Posterior cingulate gyrus (tissue), 11 donors: ENCODE results near the gene TMEM242.
"Not testable (repeated sequence)": the region's sequence is repeated elsewhere in the genome, so short reads cannot be mapped to it uniquely, and the experiment has no call there.

Source experiments
- DNase-seq, 10 donors: peaks; one replicate each; pipeline versions ENCODE4 v3.0.0 to v3.0.0-alpha.2; 2020 to 2021; ENCODE audit warnings: mixed read lengths in 3 of 10
- intact Hi-C: fragments of 100-400 bp; cut with DNase I; formaldehyde crosslinking; loops from one replicate; pipeline ENCODE4 v1.15.1; 2023

The TMEM242 gene

GRCh38 chr6:157323255-157323965 lies at the start of gene TMEM242:
TMEM242 (minus strand) TSS chr6:157323519; CDS start chr6:157323499, 20 bp downstream.
- DNase-seq, result peak; percentile 87 to 98 (median 90)
- intact Hi-C loops, result loop anchor here (5.0 kb wide), 1 partner anchor 749 kb away; no protein-coding TSS in a partner anchor

- intact Hi-C loops, result no loop called here
- no peak for DNase-seq
Observed at GRCh38 chr6:157372501-157373280, 49.4 kb upstream of the TMEM242 start.

GRCh38 chr6:157370755-157371154 lies 47.4 kb upstream of the TMEM242 start:
- no peak for DNase-seq
- intact Hi-C loops, result no loop called here

- DNase-seq, result no peak
- intact Hi-C loops, result no loop called here
Observed at GRCh38 chr6:157368359-157369049, 45.2 kb upstream of the TMEM242 start.

- DNase-seq, result no peak
- intact Hi-C loops, result no loop called here
Observed at GRCh38 chr6:157366648-157367047, 43.3 kb upstream of the TMEM242 start.

GRCh38 chr6:157364705-157365104 lies 41.4 kb upstream of the TMEM242 start:
- no peak for DNase-seq
- intact Hi-C loops, result no loop called here

GRCh38 chr6:157361886-157362285 lies 38.6 kb upstream of the TMEM242 start:
- intact Hi-C loops, result no loop called here
- DNase-seq, result no peak

- intact Hi-C loops, result no loop called here
- DNase-seq, result no peak
Observed at GRCh38 chr6:157358287-157358686, 35.0 kb upstream of the TMEM242 start.

- no peak for DNase-seq
- intact Hi-C loops, result no loop called here
Observed at GRCh38 chr6:157346373-157346772, 23.1 kb upstream of the TMEM242 start.

GRCh38 chr6:157343732-157344131 lies 20.4 kb upstream of the TMEM242 start:
- no peak for DNase-seq
- intact Hi-C loops, result no loop called here

GRCh38 chr6:157339432-157339831 lies 16.1 kb upstream of the TMEM242 start:
- intact Hi-C loops, result no loop called here

GRCh38 chr6:157337751-157338150 lies 14.4 kb upstream of the TMEM242 start:
- intact Hi-C loops, result no loop called here
- DNase-seq, result no peak

More at GRCh38 chr6:157339432-157339831, 16.1 kb upstream of the TMEM242 start:
- no peak for DNase-seq

GRCh38 chr6:157337276-157337675 lies 14.0 kb upstream of the TMEM242 start:
- DNase-seq, intact Hi-C loops: not testable (repeated sequence)

- no peak for DNase-seq
- intact Hi-C loops, result no loop called here
Observed at GRCh38 chr6:157335829-157336228, 12.5 kb upstream of the TMEM242 start.

- no peak for DNase-seq
- intact Hi-C loops, result no loop called here
Observed at GRCh38 chr6:157333956-157334355, 10.6 kb upstream of the TMEM242 start.

GRCh38 chr6:157333537-157333936 lies 10.2 kb upstream of the TMEM242 start:
- intact Hi-C loops, result no loop called here
- DNase-seq, result peak in 1 of 10 donors; percentile 84

GRCh38 chr6:157332813-157333212 lies 9.5 kb upstream of the TMEM242 start:
- intact Hi-C loops, result no loop called here
- DNase-seq, result no peak

- intact Hi-C loops, result no loop called here
- no peak for DNase-seq
Observed at GRCh38 chr6:157330831-157331230, 7.5 kb upstream of the TMEM242 start.

GRCh38 chr6:157329829-157330228 lies 6.5 kb upstream of the TMEM242 start:
- DNase-seq, result no peak
- intact Hi-C loops, result no loop called here

- intact Hi-C loops, result no loop called here
- DNase-seq, result no peak
Observed at GRCh38 chr6:157328108-157328692, 4.9 kb upstream of the TMEM242 start.

GRCh38 chr6:157326979-157327378 lies 3.7 kb upstream of the TMEM242 start:
- intact Hi-C loops, result no loop called here
- no peak for DNase-seq
